ENCODE data around the gene RUNX1. TPM values are rescaled to one million over a fixed set of nuclear protein-coding genes. Genes with fewer than 3 reads are reported as not detected.

Gene RUNX1
- total and polyA plus RNA-seq, 2 donors (not counting 1 experiment from before 2014, with no cell fraction given) = 26.3 to 73.0 TPM

- no peaks in the 10 kb centered on the region for H3K9me3 ChIP-seq (ENCODE audit: control extremely low read depth in 1 of 3, control insufficient read depth in 2 of 3, insufficient read depth in 1 of 3, low read length in 2 of 3)
- no peak overlapping the region for H3K27ac ChIP-seq (ENCODE audit: low read length in 2 of 2)
- Mint-ChIP-seq H3K4me1 (peaks cover 41% of the 10 kb centered on the region), H3K9me3 (ENCODE audit: insufficient read depth) (no peaks in the 10 kb centered on the region), H3K27ac (no peak overlapping the region), H3K4me3 (no peak overlapping the region), H3K27me3 (no peaks in the 10 kb centered on the region)
- no peaks in the 10 kb centered on the region for H3K27me3 ChIP-seq (replicated peaks in 1 of 4; ENCODE audit: control extremely low read depth in 1 of 4, control insufficient read depth in 3 of 4, insufficient read depth in 4 of 4, low read length in 3 of 4)
- no peak overlapping the region for H2AFZ ChIP-seq (ENCODE audit: insufficient read depth, low read depth, low read length, poor library complexity, severe bottlenecking)
- H3K4me2 ChIP-seq (replicated peaks; ENCODE audit: low read depth, low read length, poor library complexity, severe bottlenecking) = no peak overlapping the region
- DNase-seq (no peak), ATAC-seq (ENCODE audit: low read depth) (no peak)
- peaks cover 8% of the 10 kb centered on the region for H4K20me1 ChIP-seq (ENCODE audit: control insufficient read depth, insufficient read depth, low read length, poor library complexity, severe bottlenecking)
- peaks cover 47% of the 10 kb centered on the region for H3K79me2 ChIP-seq (ENCODE audit: control insufficient read depth, insufficient read depth, low read length)
- intact Hi-C loops (cut with micrococcal nuclease) = no loop called here
- no peak overlapping the region for H3K4me3 ChIP-seq (ENCODE audit: control extremely low read depth in 1 of 5, extremely low read depth in 1 of 5, insufficient read depth in 1 of 5, low read depth in 2 of 5, low read length in 4 of 5)
- TF ChIP-seq, protein P1, sequence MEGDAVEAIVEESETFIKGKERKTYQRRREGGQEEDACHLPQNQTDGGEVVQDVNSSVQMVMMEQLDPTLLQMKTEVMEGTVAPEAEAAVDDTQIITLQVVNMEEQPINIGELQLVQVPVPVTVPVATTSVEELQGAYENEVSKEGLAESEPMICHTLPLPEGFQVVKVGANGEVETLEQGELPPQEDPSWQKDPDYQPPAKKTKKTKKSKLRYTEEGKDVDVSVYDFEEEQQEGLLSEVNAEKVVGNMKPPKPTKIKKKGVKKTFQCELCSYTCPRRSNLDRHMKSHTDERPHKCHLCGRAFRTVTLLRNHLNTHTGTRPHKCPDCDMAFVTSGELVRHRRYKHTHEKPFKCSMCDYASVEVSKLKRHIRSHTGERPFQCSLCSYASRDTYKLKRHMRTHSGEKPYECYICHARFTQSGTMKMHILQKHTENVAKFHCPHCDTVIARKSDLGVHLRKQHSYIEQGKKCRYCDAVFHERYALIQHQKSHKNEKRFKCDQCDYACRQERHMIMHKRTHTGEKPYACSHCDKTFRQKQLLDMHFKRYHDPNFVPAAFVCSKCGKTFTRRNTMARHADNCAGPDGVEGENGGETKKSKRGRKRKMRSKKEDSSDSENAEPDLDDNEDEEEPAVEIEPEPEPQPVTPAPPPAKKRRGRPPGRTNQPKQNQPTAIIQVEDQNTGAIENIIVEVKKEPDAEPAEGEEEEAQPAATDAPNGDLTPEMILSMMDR (IDR thresholded peaks at IDR 0.05) = no peak
- no peak for TF ChIP-seq EZH2 (IDR thresholded peaks at IDR 0.05; ENCODE audit: borderline replicate concordance, insufficient read depth, low read depth, low read length, poor library complexity, severe bottlenecking)
- no peak overlapping the region for H3K9ac ChIP-seq (ENCODE audit: low read length)
- ChIA-PET CTCF (interaction anchor here (2.0 to 2.2 kb wide), 2 partner anchors 11 to 12 kb away, joined by 4 to 8 read pairs; no protein-coding TSS in a partner anchor), POLR2A (no interaction called here)
- peaks cover 38 to 42% of the 10 kb centered on the region in 2 donors for H3K4me1 ChIP-seq (ENCODE audit: control insufficient read depth in 2 of 2, insufficient read depth in 2 of 2, low read length in 2 of 2)
- WGBS (ENCODE audit: insufficient coverage) = 78% methylated on average over 1 of the region's 3 CpGs
- H3K36me3 ChIP-seq (replicated peaks in 1 of 2; ENCODE audit: control extremely low read depth in 1 of 2, control insufficient read depth in 1 of 2, extremely low read depth in 1 of 2, insufficient read depth in 2 of 2, low read length in 1 of 2) = peaks cover 6 to 18% of the 10 kb centered on the region in 2 experiments
These were observed 170.6 kb downstream of the RUNX1 start for GRCh38 chr21:34878501-34878900.

DNA sequence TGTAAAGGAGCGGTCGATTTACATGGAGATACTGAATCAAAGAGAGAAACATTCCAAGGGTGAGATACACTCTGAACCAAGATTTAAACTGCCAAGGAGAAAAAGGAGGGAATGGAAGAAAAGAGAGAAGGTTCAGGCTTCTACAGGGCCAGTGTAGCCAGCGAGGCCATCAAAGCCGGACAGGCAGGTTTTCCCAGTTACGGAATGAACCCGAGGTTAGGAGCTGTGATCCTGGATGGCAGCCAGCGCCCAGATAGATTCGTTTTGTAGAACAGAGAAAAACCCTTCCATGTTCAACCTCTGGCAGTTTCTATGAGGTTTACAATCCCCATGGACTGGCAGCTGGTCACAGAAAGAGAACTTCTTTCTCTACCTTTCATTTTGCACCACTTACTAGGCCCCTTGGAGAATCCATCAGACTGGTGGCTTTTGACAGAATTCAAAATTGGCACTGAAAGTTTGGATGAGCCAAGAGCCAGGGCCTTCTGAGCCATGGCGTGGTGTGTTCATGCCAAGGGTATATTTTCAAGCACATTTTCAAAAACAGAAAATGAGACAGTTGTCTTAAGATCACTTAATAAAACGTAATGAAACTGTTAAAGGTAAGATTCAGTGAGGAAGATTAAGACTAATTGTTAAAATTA, 171.5 kb downstream of the RUNX1 start:
- no peak overlapping the region for H3K4me3 Mint-ChIP-seq
- Histone ChIP-seq H3K4me2 (replicated peaks; ENCODE audit: low read depth, low read length, poor library complexity, severe bottlenecking) (no peak overlapping the region), H2AFZ (ENCODE audit: insufficient read depth, low read depth, low read length, poor library complexity, severe bottlenecking) (no peak overlapping the region), H3K4me1 (ENCODE audit: control insufficient read depth in 2 of 2, insufficient read depth in 2 of 2, low read length in 2 of 2) (peaks cover 31 to 34% of the 10 kb centered on the region in 2 donors), H3K79me2 (ENCODE audit: control insufficient read depth, insufficient read depth, low read length) (peaks cover 56% of the 10 kb centered on the region), H3K27ac (ENCODE audit: low read length in 2 of 2) (no peak overlapping the region), H3K9me3 (ENCODE audit: control extremely low read depth in 1 of 3, control insufficient read depth in 2 of 3, insufficient read depth in 1 of 3, low read length in 2 of 3) (no peaks in the 10 kb centered on the region), H4K20me1 (ENCODE audit: control insufficient read depth, insufficient read depth, low read length, poor library complexity, severe bottlenecking) (peaks cover 17% of the 10 kb centered on the region), H3K36me3 (replicated peaks in 1 of 2; ENCODE audit: control extremely low read depth in 1 of 2, control insufficient read depth in 1 of 2, extremely low read depth in 1 of 2, insufficient read depth in 2 of 2, low read length in 1 of 2) (peaks cover 8 to 25% of the 10 kb centered on the region in 2 experiments), H3K4me3 (ENCODE audit: control extremely low read depth in 1 of 5, extremely low read depth in 1 of 5, insufficient read depth in 1 of 5, low read depth in 2 of 5, low read length in 4 of 5) (no peak overlapping the region), H3K27me3 (replicated peaks in 1 of 4; ENCODE audit: control extremely low read depth in 1 of 4, control insufficient read depth in 3 of 4, insufficient read depth in 4 of 4, low read length in 3 of 4) (no peaks in the 10 kb centered on the region), H3K9ac (ENCODE audit: low read length) (no peak overlapping the region)
- H3K27me3 Mint-ChIP-seq = no peaks in the 10 kb centered on the region
- CTCF ChIA-PET = interaction anchor here (1.2 to 2.0 kb wide), 3 partner anchors 8 to 523 kb away, joined by 3 to 6 read pairs (median 4); no protein-coding TSS in a partner anchor
- H3K4me1 Mint-ChIP-seq = peaks cover 37% of the 10 kb centered on the region
- no peaks in the 10 kb centered on the region for H3K9me3 Mint-ChIP-seq (ENCODE audit: insufficient read depth)
- 96% methylated on average over 6 of the region's 10 CpGs for WGBS (ENCODE audit: insufficient coverage)
- POLR2A ChIA-PET = no interaction called here
- intact Hi-C loops (cut with micrococcal nuclease) = no loop called here
- TF ChIP-seq EZH2 (IDR thresholded peaks at IDR 0.05; ENCODE audit: borderline replicate concordance, insufficient read depth, low read depth, low read length, poor library complexity, severe bottlenecking) = no peak
- TF ChIP-seq, protein P1 (IDR thresholded peaks at IDR 0.05) = no peak
- no peak overlapping the region for H3K27ac Mint-ChIP-seq
- ATAC-seq (ENCODE audit: low read depth) = no peak
- no peak for DNase-seq

Data from B cell (primary cell).